NB4 (cell line): ENCODE data around the gene DKK3.

Experiments
- MYC ChIP-seq: IDR thresholded peaks from 2 replicates; pipeline ENCODE4 v1.6.1; 2011; ENCODE audit warnings: low read depth, low read length
- POLR2A ChIP-seq: IDR thresholded peaks from 2 replicates; pipeline ENCODE4 v1.6.1; 2011; ENCODE audit warnings: mild to moderate bottlenecking; ENCODE audit not compliant: insufficient read length; ENCODE audit errors: extremely low read depth
- TF ChIP-seq, protein P1 (sequence below): IDR thresholded peaks from 2 replicates; pipeline ENCODE4 v1.6.1; 2011; ENCODE audit warnings: low read depth, low read length
- TF ChIP-seq, protein P2 (sequence below): IDR thresholded peaks from one replicate; pipeline ENCODE4 v1.5.1; 2012; ENCODE audit warnings: low read depth, low read length

DNA sequence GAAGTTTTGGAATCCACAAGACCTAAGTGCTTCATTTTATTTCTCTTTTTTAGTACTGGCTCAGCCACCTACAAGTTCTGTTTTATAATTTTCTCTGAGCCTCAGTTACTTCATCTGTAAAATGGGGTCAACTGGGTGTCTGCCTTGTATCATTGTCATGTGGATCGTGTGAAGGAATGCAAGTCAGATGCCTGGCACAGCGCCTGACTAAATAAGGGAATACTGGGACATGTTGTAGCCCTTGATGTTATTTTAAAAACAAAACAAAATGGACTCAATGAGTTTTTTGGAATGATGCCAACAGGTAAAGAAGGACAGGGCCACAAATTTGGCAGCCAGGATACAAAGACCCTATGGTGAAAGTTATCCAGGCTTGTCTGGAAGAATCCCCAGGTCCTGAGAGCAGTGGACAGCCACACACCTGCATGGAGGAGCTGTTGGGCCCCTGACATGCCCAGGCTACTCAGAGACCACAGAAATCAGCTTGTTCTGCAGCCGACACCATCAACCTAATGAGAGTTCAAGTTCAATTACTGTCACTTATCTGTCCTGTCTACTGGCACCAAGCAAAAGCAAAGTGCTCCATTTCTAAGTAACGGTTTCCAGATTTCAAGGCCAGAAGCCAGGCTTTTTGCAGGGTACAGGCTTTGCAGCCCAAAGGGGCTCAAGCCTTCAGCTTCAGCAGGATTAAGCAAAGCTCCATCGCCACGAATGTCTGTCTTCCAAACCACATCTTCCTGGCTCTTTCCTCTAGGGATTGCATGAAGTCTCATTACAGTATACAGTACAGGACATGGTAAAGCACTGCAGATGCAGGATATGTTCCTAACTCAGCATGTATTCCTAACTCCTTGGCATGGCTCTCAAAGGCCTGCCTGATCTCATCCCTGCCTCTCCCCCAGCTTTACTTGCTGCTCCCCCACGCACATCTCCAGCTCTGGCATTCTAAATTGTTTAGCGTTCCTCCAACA is 18.4 kb downstream of the DKK3 start:
- TF ChIP-seq POLR2A, result no peak
- TF ChIP-seq, protein P1, sequence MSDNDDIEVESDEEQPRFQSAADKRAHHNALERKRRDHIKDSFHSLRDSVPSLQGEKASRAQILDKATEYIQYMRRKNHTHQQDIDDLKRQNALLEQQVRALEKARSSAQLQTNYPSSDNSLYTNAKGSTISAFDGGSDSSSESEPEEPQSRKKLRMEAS, result no peak
- TF ChIP-seq, protein P2, sequence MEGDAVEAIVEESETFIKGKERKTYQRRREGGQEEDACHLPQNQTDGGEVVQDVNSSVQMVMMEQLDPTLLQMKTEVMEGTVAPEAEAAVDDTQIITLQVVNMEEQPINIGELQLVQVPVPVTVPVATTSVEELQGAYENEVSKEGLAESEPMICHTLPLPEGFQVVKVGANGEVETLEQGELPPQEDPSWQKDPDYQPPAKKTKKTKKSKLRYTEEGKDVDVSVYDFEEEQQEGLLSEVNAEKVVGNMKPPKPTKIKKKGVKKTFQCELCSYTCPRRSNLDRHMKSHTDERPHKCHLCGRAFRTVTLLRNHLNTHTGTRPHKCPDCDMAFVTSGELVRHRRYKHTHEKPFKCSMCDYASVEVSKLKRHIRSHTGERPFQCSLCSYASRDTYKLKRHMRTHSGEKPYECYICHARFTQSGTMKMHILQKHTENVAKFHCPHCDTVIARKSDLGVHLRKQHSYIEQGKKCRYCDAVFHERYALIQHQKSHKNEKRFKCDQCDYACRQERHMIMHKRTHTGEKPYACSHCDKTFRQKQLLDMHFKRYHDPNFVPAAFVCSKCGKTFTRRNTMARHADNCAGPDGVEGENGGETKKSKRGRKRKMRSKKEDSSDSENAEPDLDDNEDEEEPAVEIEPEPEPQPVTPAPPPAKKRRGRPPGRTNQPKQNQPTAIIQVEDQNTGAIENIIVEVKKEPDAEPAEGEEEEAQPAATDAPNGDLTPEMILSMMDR, result no peak
- no peak for TF ChIP-seq MYC
